ENCODE data around the gene PTPRU. TPM values are rescaled to one million over a fixed set of nuclear protein-coding genes. Genes with fewer than 3 reads are reported as not detected.

Gene PTPRU
- total RNA-seq, 1 donor from 2014 or later = 19.0 TPM

GRCh38 chr1:29338908-29339575 is 102.7 kb downstream of the PTPRU start:
- DNase-seq (ENCODE audit: low spot score) = no peak
- Mint-ChIP-seq H3K36me3 (ENCODE audit: low read depth, unreplicated experiment) (no peaks in the 10 kb centered on the region), H3K4me1 (ENCODE audit: unreplicated experiment) (no peaks in the 10 kb centered on the region), H3K27me3 (ENCODE audit: unreplicated experiment) (peaks cover 2% of the 10 kb centered on the region), H3K9me3 (ENCODE audit: unreplicated experiment) (no peaks in the 10 kb centered on the region), H3K27ac (ENCODE audit: unreplicated experiment) (no peak overlapping the region), H3K4me3 (ENCODE audit: unreplicated experiment) (no peak overlapping the region)
- TF ChIP-seq, protein P1, sequence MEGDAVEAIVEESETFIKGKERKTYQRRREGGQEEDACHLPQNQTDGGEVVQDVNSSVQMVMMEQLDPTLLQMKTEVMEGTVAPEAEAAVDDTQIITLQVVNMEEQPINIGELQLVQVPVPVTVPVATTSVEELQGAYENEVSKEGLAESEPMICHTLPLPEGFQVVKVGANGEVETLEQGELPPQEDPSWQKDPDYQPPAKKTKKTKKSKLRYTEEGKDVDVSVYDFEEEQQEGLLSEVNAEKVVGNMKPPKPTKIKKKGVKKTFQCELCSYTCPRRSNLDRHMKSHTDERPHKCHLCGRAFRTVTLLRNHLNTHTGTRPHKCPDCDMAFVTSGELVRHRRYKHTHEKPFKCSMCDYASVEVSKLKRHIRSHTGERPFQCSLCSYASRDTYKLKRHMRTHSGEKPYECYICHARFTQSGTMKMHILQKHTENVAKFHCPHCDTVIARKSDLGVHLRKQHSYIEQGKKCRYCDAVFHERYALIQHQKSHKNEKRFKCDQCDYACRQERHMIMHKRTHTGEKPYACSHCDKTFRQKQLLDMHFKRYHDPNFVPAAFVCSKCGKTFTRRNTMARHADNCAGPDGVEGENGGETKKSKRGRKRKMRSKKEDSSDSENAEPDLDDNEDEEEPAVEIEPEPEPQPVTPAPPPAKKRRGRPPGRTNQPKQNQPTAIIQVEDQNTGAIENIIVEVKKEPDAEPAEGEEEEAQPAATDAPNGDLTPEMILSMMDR (IDR thresholded peaks at IDR 0.05; ENCODE audit: unreplicated experiment) = no peak

- no peak for DNase-seq (ENCODE audit: low spot score)
- Mint-ChIP-seq H3K36me3 (ENCODE audit: low read depth, unreplicated experiment) (no peaks in the 10 kb centered on the region), H3K27me3 (ENCODE audit: unreplicated experiment) (peaks cover 2% of the 10 kb centered on the region), H3K27ac (ENCODE audit: unreplicated experiment) (no peak overlapping the region), H3K4me1 (ENCODE audit: unreplicated experiment) (no peaks in the 10 kb centered on the region), H3K4me3 (ENCODE audit: unreplicated experiment) (no peak overlapping the region), H3K9me3 (ENCODE audit: unreplicated experiment) (no peaks in the 10 kb centered on the region)
- TF ChIP-seq, protein P1 (IDR thresholded peaks at IDR 0.05; ENCODE audit: unreplicated experiment) = no peak
These were observed 105.6 kb downstream of the PTPRU start for GRCh38 chr1:29341936-29342335.

DNA sequence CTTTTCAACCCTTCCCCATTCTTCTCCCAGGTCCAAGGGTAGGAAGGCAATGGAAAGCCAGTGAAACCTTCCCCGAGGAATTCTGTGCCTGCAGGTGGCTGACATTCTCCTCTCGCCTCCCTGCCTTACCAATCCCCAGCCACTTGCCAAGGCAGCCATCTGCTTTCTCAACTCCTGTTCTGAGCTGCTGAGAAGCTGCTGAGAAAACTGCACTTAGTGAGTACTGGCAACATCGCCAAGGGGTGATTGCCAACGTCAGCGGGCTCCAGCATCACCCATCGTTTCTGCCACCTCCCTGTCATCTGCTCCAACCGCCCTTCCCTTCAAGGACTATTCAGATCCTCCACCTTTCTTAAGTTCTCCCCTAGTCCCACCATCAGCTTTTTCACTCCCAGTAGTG is 106.0 kb downstream of the PTPRU start:
- no peak overlapping the region for H3K4me3 Mint-ChIP-seq (ENCODE audit: unreplicated experiment)
- H3K27me3 Mint-ChIP-seq (ENCODE audit: unreplicated experiment) = peaks cover 2% of the 10 kb centered on the region
- H3K27ac Mint-ChIP-seq (ENCODE audit: unreplicated experiment) = no peak overlapping the region
- no peaks in the 10 kb centered on the region for H3K9me3 Mint-ChIP-seq (ENCODE audit: unreplicated experiment)
- TF ChIP-seq, protein P1 (IDR thresholded peaks at IDR 0.05; ENCODE audit: unreplicated experiment) = no peak
- no peak for DNase-seq (ENCODE audit: low spot score)
- H3K4me1 Mint-ChIP-seq (ENCODE audit: unreplicated experiment) = no peaks in the 10 kb centered on the region
- H3K36me3 Mint-ChIP-seq (ENCODE audit: low read depth, unreplicated experiment) = no peaks in the 10 kb centered on the region

DNA sequence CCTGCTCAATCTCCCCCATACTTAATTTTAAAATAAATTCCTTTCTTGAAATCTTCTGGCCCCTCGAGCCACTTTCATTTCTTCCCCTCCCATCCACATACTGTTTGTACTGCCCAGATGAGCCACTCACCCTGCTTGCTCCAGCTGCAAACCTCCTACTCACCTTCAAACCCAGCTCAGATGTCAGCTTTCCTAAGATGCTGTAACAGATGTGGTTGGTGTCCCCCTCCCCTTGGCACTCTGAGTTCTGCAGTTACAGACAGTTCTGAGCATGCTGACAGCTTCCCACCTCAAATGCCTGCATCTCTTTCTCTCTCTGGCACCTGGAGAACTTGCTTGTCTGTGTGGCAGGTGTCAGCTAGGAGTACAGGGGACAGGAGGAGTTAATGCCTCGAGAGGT is 106.7 kb downstream of the PTPRU start:
- H3K4me3 Mint-ChIP-seq (ENCODE audit: unreplicated experiment) = no peak overlapping the region
- H3K27me3 Mint-ChIP-seq (ENCODE audit: unreplicated experiment) = peaks cover 2% of the 10 kb centered on the region
- TF ChIP-seq, protein P1 (IDR thresholded peaks at IDR 0.05; ENCODE audit: unreplicated experiment) = no peak
- no peaks in the 10 kb centered on the region for H3K9me3 Mint-ChIP-seq (ENCODE audit: unreplicated experiment)
- DNase-seq (ENCODE audit: low spot score) = no peak
- no peaks in the 10 kb centered on the region for H3K36me3 Mint-ChIP-seq (ENCODE audit: low read depth, unreplicated experiment)
- H3K27ac Mint-ChIP-seq (ENCODE audit: unreplicated experiment) = no peak overlapping the region
- no peaks in the 10 kb centered on the region for H3K4me1 Mint-ChIP-seq (ENCODE audit: unreplicated experiment)

DNA sequence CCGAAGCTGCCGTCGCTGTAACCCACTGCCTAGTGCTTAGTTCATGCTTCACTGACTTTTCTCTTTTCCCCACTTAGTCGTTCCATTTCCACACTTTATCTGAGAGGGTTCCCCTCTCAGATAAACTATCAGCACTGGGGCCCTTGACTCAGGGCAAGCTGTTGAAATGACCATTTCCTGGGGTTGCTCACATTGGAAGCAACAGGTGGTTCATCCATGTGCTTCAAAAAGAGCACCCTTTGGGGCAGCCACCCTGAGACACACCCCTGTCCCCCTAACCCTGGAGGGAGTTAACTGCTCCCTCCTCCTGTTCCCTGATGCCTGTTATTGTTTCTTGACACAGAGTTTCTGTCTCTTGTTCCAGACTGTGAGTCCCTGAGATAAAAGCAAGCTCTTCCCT is 107.2 kb downstream of the PTPRU start:
- no peaks in the 10 kb centered on the region for H3K9me3 Mint-ChIP-seq (ENCODE audit: unreplicated experiment)
- H3K27me3 Mint-ChIP-seq (ENCODE audit: unreplicated experiment) = peaks cover 3% of the 10 kb centered on the region

More for the DNA sequence above, 107.2 kb downstream of the PTPRU start:
- DNase-seq (ENCODE audit: low spot score) = no peak
- Mint-ChIP-seq H3K4me3 (ENCODE audit: unreplicated experiment) (no peak overlapping the region), H3K27ac (ENCODE audit: unreplicated experiment) (no peak overlapping the region), H3K4me1 (ENCODE audit: unreplicated experiment) (no peaks in the 10 kb centered on the region), H3K36me3 (ENCODE audit: low read depth, unreplicated experiment) (no peaks in the 10 kb centered on the region)
- TF ChIP-seq, protein P1 (IDR thresholded peaks at IDR 0.05; ENCODE audit: unreplicated experiment) = no peak

All from endothelial cell (in vitro differentiated cells).